GM12865 (cell line): ENCODE data around the gene SHLD2.

Source experiments
- DNase-seq: peaks from one replicate; pipeline ENCODE4 v3.0.0; 2010; ENCODE audit warnings: low read depth
- H3K4me3 ChIP-seq: 2 replicates; pipeline ENCODE4 v1.5.1; 2011; ENCODE audit warnings: mild to moderate bottlenecking, low read depth, low read length, control low read depth
- TF ChIP-seq, protein P1 (sequence below): IDR thresholded peaks from 2 replicates; pipeline ENCODE4 v1.5.1; 2011; ENCODE audit warnings: low read length, control low read depth, low read depth, inconsistent platforms; ENCODE audit not compliant: insufficient read depth; ENCODE audit errors: missing control alignments

Gene SHLD2

DNA sequence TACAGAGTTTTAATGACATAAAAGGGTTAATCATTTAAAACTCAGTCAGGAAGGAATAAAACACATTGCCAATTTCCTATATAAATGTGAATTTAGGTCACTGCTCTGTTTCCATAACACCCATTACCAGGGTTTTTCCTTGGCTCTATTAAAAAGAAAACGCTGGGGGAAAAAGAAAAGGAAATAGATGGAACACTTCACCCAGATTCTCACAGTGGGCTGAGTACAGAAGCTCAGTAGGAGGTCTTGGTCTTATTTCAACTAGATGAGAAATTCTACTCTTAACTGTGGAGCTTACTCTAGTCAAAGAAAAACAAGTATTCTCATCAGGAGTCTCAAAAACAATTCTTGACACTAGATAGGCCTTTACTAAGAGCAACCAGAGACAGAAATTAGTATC, 36.8 kb upstream of the SHLD2 start:
- DNase-seq, result no peak
- no peak overlapping the region for H3K4me3 ChIP-seq
- TF ChIP-seq, protein P1, sequence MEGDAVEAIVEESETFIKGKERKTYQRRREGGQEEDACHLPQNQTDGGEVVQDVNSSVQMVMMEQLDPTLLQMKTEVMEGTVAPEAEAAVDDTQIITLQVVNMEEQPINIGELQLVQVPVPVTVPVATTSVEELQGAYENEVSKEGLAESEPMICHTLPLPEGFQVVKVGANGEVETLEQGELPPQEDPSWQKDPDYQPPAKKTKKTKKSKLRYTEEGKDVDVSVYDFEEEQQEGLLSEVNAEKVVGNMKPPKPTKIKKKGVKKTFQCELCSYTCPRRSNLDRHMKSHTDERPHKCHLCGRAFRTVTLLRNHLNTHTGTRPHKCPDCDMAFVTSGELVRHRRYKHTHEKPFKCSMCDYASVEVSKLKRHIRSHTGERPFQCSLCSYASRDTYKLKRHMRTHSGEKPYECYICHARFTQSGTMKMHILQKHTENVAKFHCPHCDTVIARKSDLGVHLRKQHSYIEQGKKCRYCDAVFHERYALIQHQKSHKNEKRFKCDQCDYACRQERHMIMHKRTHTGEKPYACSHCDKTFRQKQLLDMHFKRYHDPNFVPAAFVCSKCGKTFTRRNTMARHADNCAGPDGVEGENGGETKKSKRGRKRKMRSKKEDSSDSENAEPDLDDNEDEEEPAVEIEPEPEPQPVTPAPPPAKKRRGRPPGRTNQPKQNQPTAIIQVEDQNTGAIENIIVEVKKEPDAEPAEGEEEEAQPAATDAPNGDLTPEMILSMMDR, result no peak

GRCh38 chr10:87059401-87059800, 35.6 kb upstream of the SHLD2 start:
- TF ChIP-seq, protein P1, result no peak
- H3K4me3 ChIP-seq, result no peak overlapping the region
- DNase-seq, result no peak

GRCh38 chr10:87060280-87060928, 34.6 kb upstream of the SHLD2 start:
- TF ChIP-seq, protein P1, result no peak
- H3K4me3 ChIP-seq, result no peak overlapping the region
- no peak for DNase-seq

GRCh38 chr10:87064651-87065050, 30.4 kb upstream of the SHLD2 start:
- H3K4me3 ChIP-seq, result no peak overlapping the region
- TF ChIP-seq, protein P1, result no peak
- DNase-seq, result no peak

DNA sequence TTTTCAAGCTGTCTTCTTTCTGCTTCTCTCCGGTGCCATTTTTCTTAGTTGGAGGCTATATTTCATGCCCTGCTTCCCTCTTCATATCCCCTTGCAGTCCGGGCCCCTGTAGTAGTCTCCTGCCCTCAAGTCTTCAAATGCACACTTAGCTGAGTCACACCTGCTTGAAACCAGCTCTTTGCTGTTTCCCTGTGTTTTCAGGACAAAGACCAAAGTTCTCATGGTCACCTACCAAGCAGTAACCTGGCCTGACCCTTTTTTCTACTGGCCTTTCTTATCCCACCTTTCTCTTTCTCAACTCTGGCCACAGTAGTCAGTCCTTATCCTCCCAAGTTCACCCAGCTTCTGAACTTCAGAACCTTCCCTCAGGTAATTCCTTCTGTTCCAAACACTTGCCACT, 28.8 kb upstream of the SHLD2 start:
- DNase-seq, result no peak
- TF ChIP-seq, protein P1, result no peak
- H3K4me3 ChIP-seq, result no peak overlapping the region

GRCh38 chr10:87066865-87067264, 28.1 kb upstream of the SHLD2 start:
- TF ChIP-seq, protein P1, result no peak
- H3K4me3 ChIP-seq, result no peak overlapping the region
- DNase-seq, result no peak

DNA sequence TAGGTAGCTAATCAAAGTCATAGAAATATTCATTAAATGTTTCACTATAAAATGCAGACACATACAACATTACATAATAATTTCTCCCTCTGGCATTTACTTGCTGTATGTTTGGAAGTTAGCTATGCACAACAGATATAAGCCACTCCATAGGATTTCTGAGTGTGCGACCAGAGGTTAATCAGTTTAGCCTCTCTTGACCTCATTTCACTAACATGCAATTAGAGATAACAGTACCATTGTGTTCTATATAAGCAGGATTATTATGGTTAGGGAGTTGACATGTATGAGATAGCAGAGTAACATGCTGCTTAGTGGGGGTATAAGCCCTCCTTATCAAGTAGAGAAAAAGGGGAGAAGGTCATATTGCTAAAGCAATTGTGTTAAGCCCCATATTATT, 26.7 kb upstream of the SHLD2 start:
- no peak for DNase-seq

More for the DNA sequence above, 26.7 kb upstream of the SHLD2 start:
- H3K4me3 ChIP-seq, result no peak overlapping the region
- TF ChIP-seq, protein P1, result no peak
